ENCODE results near the gene IGFBP6.

DNA sequence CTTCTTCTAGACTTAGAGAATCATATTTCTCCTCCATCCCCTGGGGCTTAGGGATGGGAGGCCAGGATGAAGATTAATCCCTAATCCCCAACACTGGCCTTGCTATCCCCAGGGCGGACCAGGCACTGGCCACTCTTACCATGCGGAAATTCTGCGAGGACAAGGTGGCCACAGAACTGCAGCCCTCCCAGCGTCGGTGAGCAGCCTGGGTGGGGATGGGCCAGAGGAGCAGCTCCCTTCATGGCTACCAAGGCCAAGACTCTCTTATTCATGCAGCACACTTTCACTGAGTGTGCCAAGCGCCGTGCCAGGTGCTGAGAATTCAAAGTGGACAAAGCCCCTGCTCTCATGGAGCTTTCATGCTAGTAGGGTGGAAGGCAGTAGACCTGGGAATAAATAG lies 40.6 kb upstream of the IGFBP6 start:
- TF ChIP-seq, protein P1, sequence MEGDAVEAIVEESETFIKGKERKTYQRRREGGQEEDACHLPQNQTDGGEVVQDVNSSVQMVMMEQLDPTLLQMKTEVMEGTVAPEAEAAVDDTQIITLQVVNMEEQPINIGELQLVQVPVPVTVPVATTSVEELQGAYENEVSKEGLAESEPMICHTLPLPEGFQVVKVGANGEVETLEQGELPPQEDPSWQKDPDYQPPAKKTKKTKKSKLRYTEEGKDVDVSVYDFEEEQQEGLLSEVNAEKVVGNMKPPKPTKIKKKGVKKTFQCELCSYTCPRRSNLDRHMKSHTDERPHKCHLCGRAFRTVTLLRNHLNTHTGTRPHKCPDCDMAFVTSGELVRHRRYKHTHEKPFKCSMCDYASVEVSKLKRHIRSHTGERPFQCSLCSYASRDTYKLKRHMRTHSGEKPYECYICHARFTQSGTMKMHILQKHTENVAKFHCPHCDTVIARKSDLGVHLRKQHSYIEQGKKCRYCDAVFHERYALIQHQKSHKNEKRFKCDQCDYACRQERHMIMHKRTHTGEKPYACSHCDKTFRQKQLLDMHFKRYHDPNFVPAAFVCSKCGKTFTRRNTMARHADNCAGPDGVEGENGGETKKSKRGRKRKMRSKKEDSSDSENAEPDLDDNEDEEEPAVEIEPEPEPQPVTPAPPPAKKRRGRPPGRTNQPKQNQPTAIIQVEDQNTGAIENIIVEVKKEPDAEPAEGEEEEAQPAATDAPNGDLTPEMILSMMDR (IDR thresholded peaks at IDR 0.05) = no peak
- TF ChIP-seq POLR2A (IDR thresholded peaks at IDR 0.05) = no peak
- TF ChIP-seq EP300 (IDR thresholded peaks at IDR 0.05) = no peak

Data from sigmoid colon (tissue), 4 donors.